ENCODE results near the gene KLHDC4.

- TF ChIP-seq CTCF (conservative IDR thresholded peaks at IDR 0.05; ENCODE audit: low read depth, low read length) (no peak), EZH2 (IDR thresholded peaks at IDR 0.05; ENCODE audit: low read length, unreplicated experiment) (no peak), EZH2phosphoT487 (IDR thresholded peaks at IDR 0.05; ENCODE audit: borderline replicate concordance, low read length) (no peak)
Measured at GRCh38 chr16:87780385-87780989, 14.7 kb upstream of the KLHDC4 start.
